Urinary bladder (tissue), 4 donors: ENCODE data around the gene PITPNB. TPM values are rescaled to one million over a fixed set of nuclear protein-coding genes. Genes with fewer than 3 reads are reported as not detected.

Experiments used
- DNase-seq: peaks from one replicate; pipeline ENCODE4 v3.0.0-alpha.2; 2015; ENCODE audit errors: extremely low spot score
- H3K27ac ChIP-seq: one replicate; pipeline ENCODE4 v1.5.1; 2013; ENCODE audit warnings: low read depth, mild to moderate bottlenecking, moderate library complexity
- H3K36me3 ChIP-seq: one replicate; pipeline ENCODE4 v1.6.1; 2013; ENCODE audit warnings: mild to moderate bottlenecking, moderate library complexity; ENCODE audit not compliant: insufficient read depth
- H3K4me1 ChIP-seq: one replicate; pipeline ENCODE4 v1.6.1; 2013; ENCODE audit warnings: mild to moderate bottlenecking, moderate library complexity; ENCODE audit not compliant: insufficient read depth
- H3K4me3 ChIP-seq: one replicate; pipeline ENCODE4 v1.5.1; 2013; ENCODE audit warnings: low read depth, low read length
- WGBS: extraction: QIAGEN DNeasy Blood & Tissue Kit; methylation state at CpG from one replicate; pipeline ENCODE4 v1.1.7; 2013; 5-methylcytosine and 5-hydroxymethylcytosine counted together
- polyA plus RNA-seq: library from polyadenylated mRNA; stranded (reverse); fragments of 200-250 nt; gene quantifications from one replicate; pipeline ENCODE4 v1.2.3, GENCODE V29; 2013
- total RNA-seq: library from RNA; depleted of rRNA; stranded (reverse); fragments of >200 nt; gene quantifications from one replicate; pipeline ENCODE4 v1.2.3, GENCODE V29; 2014
- donor health status: healthy with polysubstance abuse.
- donor health status: healthy.

The PITPNB gene
- total RNA-seq (70.7 TPM), polyA plus RNA-seq (82.8 TPM)

- peak within 1 kb of the TSS; percentile 92 for H3K27ac ChIP-seq
- peak within 1 kb of the TSS; percentile 98 for H3K4me3 ChIP-seq
- DNase-seq, result peak; percentile 93
- H3K4me1 ChIP-seq, result peaks cover 3% of the 10 kb centered on the region
- under 1% methylated on average over 68 of the region's 68 CpGs for whole genome bisulfite sequencing
- no peaks in the 10 kb centered on the region for H3K36me3 ChIP-seq
Measured at GRCh38 chr22:27919222-27919941, at the start of gene PITPNB. Gene PITPNB, minus strand, starts transcription at chr22:27919256. Its CDS starts 65 bp downstream, at chr22:27919191.

GRCh38 chr22:27966168-27967064 is 47.4 kb upstream of the PITPNB start:
- H3K4me1 ChIP-seq, result no peaks in the 10 kb centered on the region
- DNase-seq, result no peak
- 95% methylated on average over 15 of the region's 15 CpGs for WGBS

GRCh38 chr22:27962268-27963044 is 43.4 kb upstream of the PITPNB start:
- Histone ChIP-seq H3K36me3 (no peaks in the 10 kb centered on the region), H3K4me1 (no peaks in the 10 kb centered on the region), H3K27ac (no peak overlapping the region), H3K4me3 (no peak overlapping the region)
- whole genome bisulfite sequencing, result 55% methylated on average over 9 of the region's 9 CpGs
- no peak for DNase-seq

More at GRCh38 chr22:27966168-27967064, 47.4 kb upstream of the PITPNB start:
- Histone ChIP-seq H3K27ac (no peak overlapping the region), H3K4me3 (no peak overlapping the region), H3K36me3 (no peaks in the 10 kb centered on the region)

DNA sequence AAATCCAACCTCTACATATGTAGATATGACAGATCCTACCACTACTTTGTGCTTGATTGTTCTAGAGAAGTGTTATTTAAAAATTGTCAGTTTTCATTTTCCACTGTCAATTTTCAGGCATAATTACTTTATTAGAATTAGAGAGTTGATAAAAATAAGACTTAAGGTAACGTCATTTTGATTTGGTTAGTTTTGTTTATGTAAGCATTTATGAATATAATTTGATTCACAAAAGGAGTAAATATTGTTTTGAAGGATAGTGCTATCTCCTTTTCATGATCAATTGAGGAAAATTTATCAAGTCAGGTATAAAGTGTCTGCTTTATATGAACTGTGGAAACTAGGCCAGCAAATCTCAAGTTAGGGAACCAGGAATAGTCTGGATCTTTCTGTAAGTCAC is 42.6 kb upstream of the PITPNB start:
- 74% methylated on average over 1 of the region's 1 CpG for WGBS
- Histone ChIP-seq H3K27ac (no peak overlapping the region), H3K4me1 (no peaks in the 10 kb centered on the region), H3K4me3 (no peak overlapping the region), H3K36me3 (no peaks in the 10 kb centered on the region)
- DNase-seq, result no peak

GRCh38 chr22:27961182-27961581 is 42.1 kb upstream of the PITPNB start:
- no peak overlapping the region for H3K4me3 ChIP-seq
- no peaks in the 10 kb centered on the region for H3K4me1 ChIP-seq
- H3K27ac ChIP-seq, result no peak overlapping the region
- no peak for DNase-seq
- no peaks in the 10 kb centered on the region for H3K36me3 ChIP-seq
- 78% methylated on average over 4 of the region's 4 CpGs for WGBS

- Histone ChIP-seq H3K4me3 (no peak overlapping the region), H3K27ac (no peak overlapping the region), H3K4me1 (no peaks in the 10 kb centered on the region), H3K36me3 (no peaks in the 10 kb centered on the region)
- 64% methylated on average over 8 of the region's 8 CpGs for WGBS
- no peak for DNase-seq
Measured at GRCh38 chr22:27959335-27960090, 40.5 kb upstream of the PITPNB start.

GRCh38 chr22:27952779-27953178 is 33.7 kb upstream of the PITPNB start:
- Histone ChIP-seq H3K4me3 (no peak overlapping the region), H3K27ac (peak overlapping the region; percentile 23), H3K36me3 (no peaks in the 10 kb centered on the region), H3K4me1 (no peaks in the 10 kb centered on the region)
- 70% methylated on average over 3 of the region's 3 CpGs for WGBS
- no peak for DNase-seq

DNA sequence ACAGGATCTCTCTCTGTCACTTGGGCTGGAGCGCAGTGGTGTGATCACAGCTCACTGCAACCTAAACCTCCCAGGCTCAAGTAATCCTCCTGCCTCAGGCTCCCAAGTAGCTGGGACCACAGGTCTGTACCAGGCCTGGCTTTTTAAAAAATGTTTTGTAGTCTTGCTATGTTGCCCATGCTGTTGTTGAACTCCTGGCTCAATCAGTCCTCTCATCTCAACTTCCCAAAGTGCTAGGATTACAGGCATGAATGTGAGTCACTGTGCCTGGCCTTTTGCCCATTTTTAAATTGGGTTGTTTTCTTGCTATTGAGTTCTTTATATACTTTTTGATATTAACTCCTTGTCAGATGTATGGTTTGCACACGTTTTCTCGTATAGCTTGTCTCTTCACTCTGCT is 33.0 kb upstream of the PITPNB start:
- Histone ChIP-seq H3K4me1 (no peaks in the 10 kb centered on the region), H3K36me3 (no peaks in the 10 kb centered on the region), H3K4me3 (no peak overlapping the region), H3K27ac (no peak overlapping the region)
- DNase-seq, result no peak
- WGBS, result 75% methylated on average over 3 of the region's 3 CpGs

GRCh38 chr22:27949421-27949820 is 30.4 kb upstream of the PITPNB start:
- Histone ChIP-seq H3K4me3 (no peak overlapping the region), H3K4me1 (no peaks in the 10 kb centered on the region), H3K36me3 (no peaks in the 10 kb centered on the region), H3K27ac (no peak overlapping the region)
- no peak for DNase-seq
- WGBS, result 88% methylated on average over 3 of the region's 3 CpGs

- Histone ChIP-seq H3K4me1 (no peaks in the 10 kb centered on the region), H3K27ac (no peak overlapping the region), H3K36me3 (no peaks in the 10 kb centered on the region), H3K4me3 (no peak overlapping the region)
- WGBS, result 95% methylated on average over 2 of the region's 2 CpGs
- no peak for DNase-seq
Measured at GRCh38 chr22:27948569-27948968, 29.5 kb upstream of the PITPNB start.

DNA sequence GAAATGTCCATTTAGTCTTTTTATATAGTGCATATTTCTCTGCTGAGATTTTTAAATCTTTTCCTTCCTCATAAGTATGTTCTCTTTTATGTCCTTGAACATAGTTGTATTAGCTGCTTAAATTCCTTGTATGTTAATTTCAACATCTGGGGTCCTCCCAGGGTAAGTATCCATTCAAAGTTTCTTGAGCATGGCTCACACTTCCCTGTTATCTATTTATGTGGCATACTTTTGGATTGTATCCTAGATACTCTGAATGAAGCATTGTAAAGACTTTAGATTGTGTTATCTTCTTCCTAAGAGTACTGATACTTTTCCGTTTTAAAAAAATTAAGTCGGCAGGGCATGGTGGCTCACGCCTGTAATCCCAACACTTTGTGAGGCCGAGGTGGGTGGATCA is 28.4 kb upstream of the PITPNB start:
- 84% methylated on average over 4 of the region's 4 CpGs for WGBS
- no peaks in the 10 kb centered on the region for H3K36me3 ChIP-seq
- no peak for DNase-seq
- no peak overlapping the region for H3K27ac ChIP-seq
- no peaks in the 10 kb centered on the region for H3K4me1 ChIP-seq
- no peak overlapping the region for H3K4me3 ChIP-seq

GRCh38 chr22:27941143-27941542 is 22.1 kb upstream of the PITPNB start:
- no peak overlapping the region for H3K27ac ChIP-seq
- DNase-seq, result no peak
- H3K36me3 ChIP-seq, result no peaks in the 10 kb centered on the region
- H3K4me1 ChIP-seq, result no peaks in the 10 kb centered on the region
- H3K4me3 ChIP-seq, result no peak overlapping the region

DNA sequence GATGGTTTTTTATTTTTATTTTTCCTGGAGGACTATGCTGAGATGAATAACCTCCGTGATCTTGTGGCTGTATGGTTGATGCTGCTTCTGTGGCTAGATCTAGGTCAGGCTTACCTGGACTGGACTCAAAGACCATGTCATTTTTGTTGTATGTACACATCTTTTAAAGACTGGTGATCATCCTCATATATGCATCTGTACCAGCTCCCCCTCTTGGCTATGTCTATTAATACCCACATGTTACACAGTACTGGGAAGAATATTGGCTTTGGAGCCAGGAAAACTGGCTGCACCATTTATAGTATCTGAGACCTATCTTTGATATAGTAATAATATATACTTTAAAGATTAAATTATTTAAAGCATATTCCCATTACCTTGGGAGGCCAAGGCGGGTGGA is 18.4 kb upstream of the PITPNB start:
- 95% methylated on average over 2 of the region's 2 CpGs for WGBS
- Histone ChIP-seq H3K4me3 (no peak overlapping the region), H3K27ac (no peak overlapping the region), H3K36me3 (no peaks in the 10 kb centered on the region), H3K4me1 (no peaks in the 10 kb centered on the region)
- DNase-seq, result no peak
